Stimulated activated CD8-positive, alpha-beta memory T cell treated with anti-CD3 and anti-CD28 coated beads, Interleukin-4, amount 100 ng/mL, for 24 hours (primary cell): Measurements from ENCODE around the gene MT1B.
"Not testable (repeated sequence)": the region's sequence is repeated elsewhere in the genome, so short reads cannot be mapped to it uniquely, and the experiment has no call there.

ENCODE experiments used
- DNase-seq: peaks from one replicate; pipeline ENCODE4 v3.0.0-alpha.2; 2020; ENCODE audit warnings: low read depth

MT1B gene

DNA sequence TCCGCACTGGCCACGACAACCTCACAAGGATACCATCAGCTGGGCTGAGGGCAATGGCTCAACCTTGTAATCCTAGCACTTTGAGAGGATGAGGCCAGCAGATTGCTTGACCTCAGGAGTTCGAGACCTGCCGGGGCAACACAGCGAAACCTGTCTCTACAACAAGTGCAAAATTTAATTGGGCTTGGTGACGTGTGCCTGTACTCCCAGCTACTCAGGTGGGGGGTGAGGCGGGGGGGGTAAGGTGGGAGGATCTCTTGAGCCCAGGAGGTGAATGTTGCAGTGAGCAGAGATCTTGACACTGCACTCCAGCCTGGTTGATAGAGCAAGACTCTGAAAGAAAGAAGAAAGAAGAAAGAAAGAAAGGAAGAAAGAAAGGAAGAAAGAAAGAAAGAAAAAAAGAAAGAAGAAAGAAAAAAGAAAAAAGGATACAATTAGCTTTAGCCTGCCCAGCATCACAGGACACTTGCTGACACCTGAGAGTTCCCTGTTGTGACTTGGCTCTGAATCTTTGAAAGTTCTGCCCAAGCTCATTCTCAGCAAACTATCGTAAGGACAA, 31.3 kb upstream of the MT1B start:
- DNase-seq: no peak

DNA sequence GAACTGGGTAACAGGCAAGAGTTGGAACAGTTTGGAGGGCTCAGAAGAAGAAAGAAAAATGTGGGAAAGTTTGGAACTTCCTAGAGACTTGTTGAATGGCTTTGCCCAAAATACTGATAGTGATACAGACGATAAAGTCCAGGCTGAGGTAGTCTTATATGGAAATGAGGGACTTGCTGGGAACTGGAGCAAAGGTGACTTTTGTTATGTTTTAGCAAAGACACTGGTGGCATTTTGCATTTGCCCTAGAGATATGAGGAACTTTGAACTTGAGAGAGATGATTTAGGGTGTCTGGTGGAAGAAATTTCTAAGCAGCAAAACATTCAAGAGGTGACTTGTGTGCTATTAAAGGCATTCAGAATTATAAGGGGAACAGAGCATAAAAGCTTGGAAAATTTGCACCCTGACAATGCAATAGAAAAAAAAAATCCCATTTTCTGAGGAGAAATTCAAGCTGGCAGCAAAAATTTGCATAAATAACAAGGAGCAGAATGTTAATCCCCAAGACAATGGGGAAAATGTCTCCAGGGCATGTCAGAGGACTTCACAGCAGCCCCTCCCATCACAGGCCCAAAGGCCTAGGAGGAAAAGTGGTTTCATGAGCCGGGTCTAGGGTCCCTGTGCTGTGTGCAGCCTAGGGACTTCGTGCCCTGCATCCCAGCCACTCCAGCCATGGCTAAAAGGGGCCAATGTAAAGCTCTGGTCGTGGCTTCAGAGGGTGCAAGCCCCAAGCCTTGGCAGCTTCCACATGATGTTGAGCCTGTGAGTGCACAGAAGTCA, 29.8 kb upstream of the MT1B start:
- not testable (repeated sequence) for DNase-seq

DNA sequence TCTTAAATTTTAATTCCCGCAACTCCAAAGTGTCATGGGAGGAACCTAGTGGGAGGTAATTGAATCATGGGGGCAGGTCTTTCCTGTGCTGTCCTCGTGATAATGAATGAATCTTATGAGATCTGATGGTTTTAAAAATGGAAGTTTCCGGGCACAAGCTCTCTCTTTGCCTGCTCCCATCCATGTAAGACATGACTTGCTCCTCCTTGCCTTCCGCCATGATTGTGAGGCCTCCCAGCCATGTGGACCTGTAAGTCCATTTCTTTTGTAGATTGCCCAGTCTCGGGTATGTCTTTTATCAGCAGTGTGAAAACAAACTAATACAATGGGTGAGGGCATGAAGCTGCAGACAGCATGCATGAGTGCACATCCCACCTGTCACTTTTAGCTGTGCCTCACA, 28.5 kb upstream of the MT1B start:
- DNase-seq: not testable (repeated sequence)

DNA sequence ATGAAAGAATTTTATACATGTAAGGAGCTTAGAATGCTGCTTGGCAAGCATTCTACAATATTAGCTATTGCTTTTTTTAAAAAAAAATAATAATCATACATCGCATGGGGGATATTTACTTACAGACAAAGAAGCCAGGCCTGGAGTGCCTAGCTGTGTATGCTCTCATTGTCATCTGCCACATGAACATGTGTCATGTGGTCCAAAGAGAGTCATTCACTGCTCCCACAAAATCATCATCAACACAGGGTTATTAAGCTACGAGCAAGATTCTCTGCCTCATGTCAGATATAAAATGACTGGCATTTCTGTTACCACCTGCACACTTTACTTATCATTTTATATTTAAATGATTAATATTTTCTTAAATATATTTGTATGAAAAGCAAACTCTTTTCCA, 28.0 kb upstream of the MT1B start:
- no peak for DNase-seq

DNA sequence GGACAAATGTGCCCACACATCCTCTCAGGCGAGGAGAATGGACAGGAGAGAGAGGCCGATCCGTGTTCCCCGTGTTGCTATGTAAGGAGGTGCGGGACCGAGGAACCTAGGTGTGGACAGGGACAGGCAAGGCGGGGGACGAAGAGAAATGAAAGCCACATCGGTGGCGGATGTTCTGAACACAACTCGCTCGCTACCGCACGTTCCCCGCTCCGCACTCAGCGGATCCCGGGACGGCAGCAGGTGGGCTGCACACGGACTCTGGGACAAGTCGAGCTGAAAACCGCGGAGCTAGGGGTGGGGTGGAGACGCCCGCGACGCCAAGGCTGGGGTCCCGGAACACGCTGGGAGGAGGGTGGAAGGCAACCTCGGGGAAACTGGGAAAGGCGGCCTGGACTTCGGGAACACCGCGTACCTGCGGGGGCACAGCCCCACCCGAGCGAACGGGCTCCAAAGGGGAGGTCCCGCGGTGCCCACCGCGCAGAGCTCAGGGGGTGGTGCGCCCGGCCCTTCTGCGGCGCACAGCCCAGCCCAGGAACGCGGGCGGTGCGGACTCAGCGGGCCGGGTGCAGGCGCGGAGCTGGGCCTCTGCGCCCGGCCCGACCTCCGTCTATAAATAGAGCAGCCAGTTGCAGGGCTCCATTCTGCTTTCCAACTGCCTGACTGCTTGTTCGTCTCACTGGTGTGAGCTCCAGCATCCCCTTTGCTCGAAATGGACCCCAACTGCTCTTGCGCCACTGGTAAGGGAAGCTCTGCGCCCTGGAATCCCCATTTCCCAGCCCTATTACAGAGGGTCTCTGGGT, 26.3 kb upstream of the MT1B start, which contains the start of gene MT1E:
MT1E (plus strand) TSS at position 642 of the 803 bp plus-strand sequence; CDS start at position 713, 71 bp downstream.
- DNase-seq: peak; percentile 56

DNA sequence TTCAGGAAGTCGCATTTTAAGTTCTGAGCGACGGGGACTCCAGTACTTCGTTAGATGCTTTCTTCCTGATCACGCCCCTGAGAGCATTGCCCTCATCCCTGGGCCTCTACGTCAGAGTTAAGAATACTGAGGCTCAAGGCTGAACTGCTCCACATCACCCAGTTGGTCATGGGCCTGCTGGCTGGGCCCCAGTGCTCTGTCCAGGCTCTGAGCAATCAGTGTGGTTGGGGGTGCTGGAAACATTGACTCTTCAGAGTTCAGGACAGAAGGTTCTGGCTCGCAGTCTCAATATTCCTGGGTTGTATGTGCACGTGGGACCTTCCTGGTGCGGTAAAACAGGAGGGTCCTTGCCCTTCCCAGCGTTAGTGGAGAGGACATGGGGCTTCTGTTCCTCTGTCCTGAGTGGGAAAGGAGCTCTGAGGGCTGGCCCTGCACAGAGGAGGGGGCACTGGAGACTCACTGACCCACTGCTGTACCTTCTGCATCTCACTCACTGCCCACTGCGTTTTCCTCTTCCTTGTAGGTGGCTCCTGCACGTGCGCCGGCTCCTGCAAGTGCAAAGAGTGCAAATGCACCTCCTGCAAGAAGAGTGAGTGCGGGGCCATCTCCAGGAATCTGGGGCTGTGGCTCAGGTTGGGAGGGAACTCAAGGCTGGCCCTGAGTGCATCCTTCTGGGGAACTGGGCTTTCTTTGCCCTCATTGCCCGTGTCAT, 25.6 kb upstream of the MT1B start:
- no peak for DNase-seq

DNA sequence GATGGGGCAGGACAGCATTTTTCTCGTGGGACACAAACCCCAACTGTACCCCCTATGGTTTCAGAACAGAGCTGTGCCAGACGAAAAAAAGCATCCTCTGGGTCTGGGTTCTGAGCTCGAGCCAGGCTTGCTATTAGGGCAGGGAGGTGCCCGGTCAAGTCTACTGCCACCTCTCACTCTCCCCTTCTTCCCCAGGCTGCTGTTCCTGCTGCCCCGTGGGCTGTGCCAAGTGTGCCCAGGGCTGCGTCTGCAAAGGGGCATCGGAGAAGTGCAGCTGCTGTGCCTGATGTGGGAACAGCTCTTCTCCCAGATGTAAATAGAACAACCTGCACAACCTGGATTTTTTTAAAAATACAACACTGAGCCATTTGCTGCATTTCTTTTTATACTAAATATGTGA, 25.0 kb upstream of the MT1B start:
- no peak for DNase-seq

DNA sequence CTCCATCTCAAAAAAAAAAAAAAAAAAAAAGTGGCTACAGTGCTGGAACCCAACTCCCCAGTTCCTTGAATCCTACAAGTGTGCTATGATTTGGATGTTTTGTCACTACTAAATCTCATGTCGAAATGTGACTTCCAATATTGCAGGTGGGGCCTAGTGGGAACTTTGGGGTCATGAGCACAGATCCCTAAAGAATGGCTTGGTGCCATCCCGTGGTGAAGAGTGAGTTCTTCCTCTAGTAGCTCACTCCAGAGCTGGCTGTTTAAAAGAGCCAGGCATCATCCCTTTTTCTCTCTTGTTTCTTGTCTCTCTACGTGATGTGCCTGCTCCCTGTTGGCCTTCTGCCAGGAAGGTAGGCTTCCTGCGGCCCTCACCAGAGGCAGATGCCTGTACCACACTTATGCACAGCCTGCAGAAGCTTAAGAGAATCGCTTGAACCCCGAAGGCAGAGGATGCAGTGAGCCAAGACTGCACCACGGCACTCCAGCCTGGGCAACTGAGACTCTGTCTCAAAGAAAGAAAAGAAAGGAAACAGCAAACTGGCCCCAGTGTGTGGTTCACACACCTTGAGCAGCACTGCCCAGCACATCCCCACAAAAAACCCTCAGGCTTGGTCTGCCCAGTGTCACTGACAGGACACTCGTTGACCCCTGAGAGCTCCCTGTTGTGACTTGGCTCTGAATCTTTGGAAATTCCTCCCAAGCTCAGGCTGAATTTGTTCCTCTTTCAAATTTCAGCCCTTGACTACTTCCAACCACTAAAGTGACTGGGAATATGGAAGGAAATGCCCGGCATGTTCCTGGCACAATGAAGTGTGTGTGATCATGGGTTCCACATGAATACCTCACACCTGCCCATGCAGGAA, 23.0 kb upstream of the MT1B start:
- DNase-seq: no peak

DNA sequence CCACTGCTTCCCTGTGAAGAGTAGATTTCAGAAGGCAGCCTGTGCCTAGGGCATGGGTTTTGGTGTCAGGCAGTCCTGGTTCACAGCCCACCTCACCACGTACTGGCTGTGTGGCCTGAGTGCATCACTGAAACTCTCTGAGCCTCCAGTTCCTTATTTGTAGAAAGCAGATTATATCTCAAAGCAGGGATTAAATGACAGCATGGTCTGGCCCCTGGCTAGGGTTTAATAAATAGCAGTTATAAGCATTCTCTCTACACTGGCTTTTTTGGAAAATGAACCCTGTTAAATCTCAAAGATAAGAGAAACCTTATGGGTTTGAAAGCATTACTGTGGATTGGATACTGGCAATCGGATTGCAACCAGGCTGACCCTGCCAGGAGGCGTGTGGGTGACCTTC, 22.2 kb upstream of the MT1B start:
- DNase-seq: no peak

DNA sequence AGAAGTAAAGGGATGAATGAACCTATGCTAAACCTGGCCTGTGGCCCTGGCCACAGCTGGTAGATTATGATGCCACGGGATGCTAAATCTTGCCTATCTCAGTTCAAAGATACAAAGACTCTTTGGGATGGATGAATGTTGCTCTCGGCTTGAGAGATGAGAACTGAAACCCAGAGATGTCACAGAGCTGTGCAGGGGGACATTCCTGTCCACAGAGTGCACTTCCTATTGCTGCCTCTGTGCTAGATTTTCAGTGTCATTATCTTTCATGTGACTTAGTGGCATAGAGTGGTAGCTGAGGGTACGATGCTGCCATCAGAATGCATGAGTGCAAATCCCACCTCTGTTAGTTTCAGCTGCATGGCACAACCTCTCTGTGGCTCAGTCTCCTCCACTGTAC, 21.6 kb upstream of the MT1B start:
- DNase-seq: no peak

DNA sequence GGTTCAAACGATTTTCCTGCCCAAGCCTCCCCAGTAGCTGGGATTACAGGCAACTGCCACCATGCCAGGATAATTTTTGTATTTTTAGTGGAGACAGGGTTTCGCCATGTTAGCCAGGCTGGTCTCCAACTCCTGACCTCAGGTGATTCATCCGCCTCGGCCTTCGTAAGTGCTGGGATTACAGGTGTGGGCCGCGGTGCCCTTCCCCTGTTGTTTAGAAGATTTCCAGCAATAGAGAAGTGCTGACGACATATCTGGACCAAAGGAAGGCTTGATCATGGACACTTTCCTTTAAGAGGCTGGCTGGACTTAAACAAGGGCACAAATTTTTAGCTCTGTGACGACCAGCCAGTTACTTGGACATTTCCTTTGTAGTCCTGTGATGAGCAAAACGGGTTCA, 20.5 kb upstream of the MT1B start:
- DNase-seq: no peak

DNA sequence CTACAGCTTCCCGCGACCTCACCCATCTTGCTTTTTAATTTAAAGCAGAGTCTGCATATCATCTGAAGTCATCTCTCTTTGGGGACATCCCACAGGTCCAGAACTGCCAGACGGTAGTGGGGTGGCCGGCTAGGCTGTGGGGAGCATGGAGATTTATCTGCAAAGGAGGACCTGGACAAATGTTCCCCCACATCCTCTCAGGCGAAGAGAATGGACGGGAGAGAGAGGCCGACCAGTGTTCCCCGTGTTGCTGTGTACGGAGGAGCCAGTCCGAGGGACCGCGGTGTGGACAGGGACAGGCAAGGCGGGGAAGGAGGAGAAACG, 19.9 kb upstream of the MT1B start:
- no peak for DNase-seq

DNA sequence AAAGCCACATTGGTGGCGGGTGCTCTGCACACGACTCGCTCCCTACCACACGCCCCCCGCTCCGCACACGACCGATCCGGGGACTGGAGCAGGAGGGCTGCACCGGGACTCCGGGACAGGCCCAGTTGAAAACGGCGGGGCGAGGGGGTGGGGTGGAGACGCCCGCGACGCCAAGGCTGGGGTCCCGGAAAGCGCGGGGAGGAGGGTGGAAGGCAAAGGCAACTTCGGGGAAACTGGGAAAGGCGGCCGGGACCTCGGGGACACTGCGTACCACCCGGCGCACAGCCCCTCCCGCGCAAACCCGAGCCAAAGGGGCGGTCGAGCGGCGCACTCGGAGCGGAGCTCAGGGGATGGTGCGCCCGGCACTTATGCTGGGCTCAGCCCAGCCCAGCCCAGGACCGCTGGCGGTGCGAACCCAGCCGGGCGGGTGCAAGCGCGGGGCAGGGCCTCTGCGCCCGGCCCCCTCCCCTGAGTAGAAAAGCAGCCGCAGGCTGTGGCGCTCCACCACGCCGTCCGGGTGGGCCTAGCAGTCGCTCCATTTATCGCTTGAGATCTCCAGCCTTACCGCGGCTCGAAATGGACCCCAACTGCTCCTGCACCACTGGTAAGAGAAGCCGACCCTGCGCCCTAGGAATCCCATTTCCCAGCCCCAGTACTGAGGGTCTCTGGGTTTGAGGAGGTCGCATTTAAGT, 19.4 kb upstream of the MT1B start, which contains the start of gene MT1M:
MT1M (plus strand) TSS at position 504 of the 692 bp plus-strand sequence; CDS start at position 577, 73 bp downstream.
- DNase-seq: no peak

DNA sequence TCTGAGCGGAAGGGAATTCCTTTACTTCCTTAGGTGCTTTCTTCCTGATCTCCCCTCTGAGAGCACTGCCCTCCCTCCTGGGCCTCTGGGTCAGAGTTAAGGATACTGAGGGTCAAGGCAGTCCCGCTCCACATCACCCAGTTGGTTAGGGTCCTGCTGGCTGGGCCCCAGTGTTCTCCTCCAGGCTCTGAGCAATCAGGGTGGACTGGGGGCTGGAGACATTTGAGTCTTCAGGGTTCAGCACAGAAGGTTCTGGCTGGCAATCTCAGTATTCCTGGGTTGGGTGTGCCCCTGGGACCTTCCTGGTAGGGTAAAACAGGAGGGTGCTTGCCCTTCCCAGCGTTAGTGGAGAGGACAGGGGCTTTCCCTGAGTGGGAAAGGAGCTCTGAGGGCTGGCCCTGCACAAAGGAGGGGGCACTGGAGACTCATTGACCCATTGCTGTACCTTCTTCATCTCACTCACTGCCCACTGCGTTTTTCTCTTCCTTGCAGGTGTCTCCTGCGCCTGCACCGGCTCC, 18.8 kb upstream of the MT1B start:
- DNase-seq: no peak

DNA sequence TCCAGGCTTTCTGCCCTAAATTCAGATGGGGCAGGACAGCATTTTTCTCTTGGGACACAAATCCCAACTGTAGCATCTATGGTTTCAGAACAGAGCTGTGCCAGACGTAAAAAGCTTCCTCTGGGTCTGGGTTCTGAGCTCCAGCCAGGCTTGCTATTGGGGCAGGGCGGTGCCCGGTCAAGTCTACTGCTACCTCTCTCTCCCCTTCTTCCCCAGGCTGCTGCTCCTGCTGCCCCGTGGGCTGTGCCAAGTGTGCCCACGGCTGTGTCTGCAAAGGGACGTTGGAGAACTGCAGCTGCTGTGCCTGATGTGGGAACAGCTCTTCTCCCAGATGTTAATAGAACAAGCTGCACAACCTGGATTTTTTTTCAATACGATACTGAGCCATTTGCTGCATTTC, 18.2 kb upstream of the MT1B start:
- no peak for DNase-seq

DNA sequence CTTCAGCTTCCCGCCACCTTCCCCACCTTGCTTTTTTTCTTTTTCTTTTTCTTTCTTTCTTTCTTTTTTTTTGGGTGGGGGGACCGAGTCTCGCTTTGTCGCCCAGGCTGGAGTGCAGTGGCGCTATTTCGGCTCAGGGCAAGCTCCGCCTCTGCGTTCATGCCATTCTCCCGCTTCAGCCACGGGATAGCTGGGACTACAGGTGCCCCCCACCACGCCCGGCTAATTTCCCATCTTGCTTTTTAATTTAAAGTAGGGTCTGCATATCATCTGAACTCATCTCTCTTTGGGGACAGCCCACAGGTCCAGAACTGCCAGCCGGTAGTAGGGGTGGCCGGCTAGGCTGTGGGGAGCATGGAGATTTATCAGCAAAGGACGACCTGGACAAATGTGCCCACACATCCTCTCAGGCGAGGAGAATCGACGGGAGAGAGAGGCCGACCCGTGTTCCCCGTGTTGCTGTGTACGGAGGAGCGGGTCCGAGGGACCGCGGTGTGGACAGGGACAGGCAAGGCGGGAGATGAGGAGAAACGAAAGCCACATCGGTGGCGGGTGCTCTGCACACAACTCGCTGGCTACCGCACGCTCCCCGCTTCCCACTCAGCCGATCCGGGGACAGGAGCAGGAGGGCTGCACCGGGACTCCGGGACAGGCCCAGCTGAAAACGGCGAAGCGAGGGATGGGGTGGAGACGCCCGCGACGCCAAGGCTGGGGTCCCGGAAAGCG, 16.8 kb upstream of the MT1B start:
- no peak for DNase-seq

DNA sequence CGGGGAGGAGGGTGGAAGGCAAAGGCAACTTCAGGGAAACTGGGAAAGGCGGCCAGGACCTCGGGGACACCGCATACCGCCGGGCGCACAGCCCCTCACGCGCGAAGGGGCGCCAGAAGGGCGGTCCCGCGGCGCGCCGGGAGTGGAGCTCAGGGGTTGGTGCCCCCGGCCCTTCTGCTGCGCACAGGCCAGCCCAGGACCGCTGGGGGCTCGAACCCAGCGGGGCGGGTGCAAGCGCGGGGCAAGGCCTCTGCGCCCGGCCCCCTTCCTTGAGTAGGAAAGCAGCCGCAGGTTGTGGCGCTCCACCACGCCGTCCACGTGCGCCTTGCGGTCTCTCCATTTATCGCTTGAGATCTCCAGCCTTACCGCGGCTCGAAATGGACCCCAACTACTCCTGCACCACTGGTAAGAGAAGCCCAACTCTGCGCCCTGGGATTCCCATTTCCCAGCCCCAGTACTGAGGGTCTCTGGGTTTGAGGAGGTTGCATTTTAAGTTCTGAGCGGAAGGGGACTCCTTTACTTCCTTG, 16.2 kb upstream of the MT1B start:
- DNase-seq: no peak

DNA sequence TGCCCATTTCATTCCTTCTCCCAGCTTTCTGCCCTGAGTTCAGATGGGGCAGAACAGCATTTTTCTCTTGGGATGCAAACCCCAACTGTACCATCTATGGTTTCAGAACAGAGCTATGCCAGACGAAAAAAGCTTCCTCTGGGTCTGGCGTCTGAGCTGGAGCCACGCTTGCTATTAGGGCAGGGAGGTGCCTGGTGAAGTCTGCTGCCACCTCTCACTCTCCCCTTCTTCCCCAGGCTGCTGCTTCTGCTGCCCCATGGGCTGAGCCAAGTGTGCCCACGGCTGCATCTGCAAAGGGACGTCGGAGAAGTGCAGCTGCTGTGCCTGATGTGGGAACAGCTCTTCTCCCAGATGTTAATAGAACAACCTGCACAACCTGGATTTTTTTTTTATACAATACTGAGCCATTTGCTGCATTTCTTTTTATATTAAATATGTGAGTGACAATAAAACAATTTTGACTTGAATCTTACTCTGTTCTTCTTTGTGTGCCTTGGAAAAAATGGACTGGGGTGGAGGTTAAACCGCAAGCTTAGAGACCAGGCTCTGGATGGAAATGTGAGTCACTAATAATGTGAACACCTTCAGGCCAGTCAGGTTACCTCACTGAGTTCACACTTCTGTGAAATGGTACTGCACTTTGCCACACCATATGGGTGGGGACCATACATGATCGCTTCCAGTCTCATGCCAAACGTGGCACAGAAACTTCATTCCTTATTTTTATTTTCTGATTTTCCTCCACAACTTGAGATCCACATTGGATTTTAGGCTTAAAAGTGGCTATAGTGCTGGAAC, 14.9 kb upstream of the MT1B start:
- no peak for DNase-seq
